GM19324 (cell line): ENCODE results near the gene SNAP47.

Source experiments
- ATAC-seq: cut with Tn5 transposase; IDR thresholded peaks from one replicate; pipeline ENCODE4 v1.9.1; 2021; ENCODE audit warnings: mild to moderate bottlenecking, moderate library complexity; ENCODE audit not compliant: unreplicated experiment, low FRiP score

The SNAP47 gene

GRCh38 chr1:227748496-227749182 is 13.4 kb downstream of the SNAP47 start:
- ATAC-seq, result no peak

- ATAC-seq, result no peak
Observed at GRCh38 chr1:227749225-227749624, 14.0 kb downstream of the SNAP47 start.

- ATAC-seq, result no peak
Observed at GRCh38 chr1:227749916-227750710, 14.9 kb downstream of the SNAP47 start.

GRCh38 chr1:227753999-227754711 is 18.9 kb downstream of the SNAP47 start:
- no peak for ATAC-seq

GRCh38 chr1:227754958-227755357 is 19.7 kb downstream of the SNAP47 start:
- no peak for ATAC-seq

GRCh38 chr1:227756172-227756959 is 21.1 kb downstream of the SNAP47 start:
- no peak for ATAC-seq

GRCh38 chr1:227757781-227758180 is 22.5 kb downstream of the SNAP47 start:
- ATAC-seq, result no peak

GRCh38 chr1:227758366-227758765 is 23.1 kb downstream of the SNAP47 start:
- ATAC-seq, result no peak

- no peak for ATAC-seq
Observed at GRCh38 chr1:227759341-227760300, 24.4 kb downstream of the SNAP47 start.

- ATAC-seq, result no peak
Observed at GRCh38 chr1:227760377-227760776, 25.1 kb downstream of the SNAP47 start.

GRCh38 chr1:227761621-227762230 is 26.5 kb downstream of the SNAP47 start:
- ATAC-seq, result no peak

- peak; percentile 71 for ATAC-seq
Observed at GRCh38 chr1:227762231-227762911, 27.1 kb downstream of the SNAP47 start.

GRCh38 chr1:227763246-227764018 is 28.2 kb downstream of the SNAP47 start:
- no peak for ATAC-seq

- no peak for ATAC-seq
Observed at GRCh38 chr1:227764019-227764391, 28.8 kb downstream of the SNAP47 start.

GRCh38 chr1:227765261-227766014 is 30.2 kb downstream of the SNAP47 start:
- no peak for ATAC-seq

- no peak for ATAC-seq
Observed at GRCh38 chr1:227766015-227766634, 30.9 kb downstream of the SNAP47 start.
